ENCODE measurements around the gene RHOC. TPM values are rescaled to one million over a fixed set of nuclear protein-coding genes. Genes with fewer than 3 reads are reported as not detected.

RHOC gene
- total RNA-seq, 1 donor from 2014 or later: 251 TPM

DNA sequence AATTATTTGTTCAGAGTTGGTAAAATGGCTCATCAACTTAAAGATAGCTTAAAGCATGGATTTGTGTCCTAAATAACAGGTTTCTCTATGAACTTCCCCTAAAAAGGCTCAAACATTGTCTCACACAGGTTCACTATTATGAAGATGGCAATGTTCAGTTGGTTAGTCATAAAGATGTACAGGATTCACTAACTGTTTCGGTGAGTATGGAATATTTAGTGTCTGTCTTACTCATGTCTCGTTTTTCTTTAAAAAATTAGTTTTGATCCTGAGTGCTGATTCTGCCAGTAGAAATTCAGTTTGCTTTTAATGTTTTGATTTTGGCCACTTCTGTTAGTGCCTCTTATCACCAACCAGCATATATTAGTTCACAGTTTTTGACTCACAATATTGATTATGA lies 40.0 kb downstream of the RHOC start:
- no peak for DNase-seq (ENCODE audit: extremely low spot score in 2 of 2)
- H3K4me3 ChIP-seq: no peak overlapping the region
- no peak overlapping the region for H3K27ac ChIP-seq
- H3K4me1 ChIP-seq: no peaks in the 10 kb centered on the region
- peaks cover 0 to 65% of the 10 kb centered on the region in 2 donors for H3K36me3 ChIP-seq
- intact Hi-C loops (cut with DNase I): no loop called here
- H3K9me3 ChIP-seq: no peaks in the 10 kb centered on the region
- TF ChIP-seq POLR2AphosphoS5 (IDR thresholded peaks at IDR 0.05; ENCODE audit: insufficient read depth in 1 of 2, low read depth in 1 of 2) (no peak), POLR2A (IDR thresholded peaks at IDR 0.05) (no peak)
- TF ChIP-seq, protein P1, sequence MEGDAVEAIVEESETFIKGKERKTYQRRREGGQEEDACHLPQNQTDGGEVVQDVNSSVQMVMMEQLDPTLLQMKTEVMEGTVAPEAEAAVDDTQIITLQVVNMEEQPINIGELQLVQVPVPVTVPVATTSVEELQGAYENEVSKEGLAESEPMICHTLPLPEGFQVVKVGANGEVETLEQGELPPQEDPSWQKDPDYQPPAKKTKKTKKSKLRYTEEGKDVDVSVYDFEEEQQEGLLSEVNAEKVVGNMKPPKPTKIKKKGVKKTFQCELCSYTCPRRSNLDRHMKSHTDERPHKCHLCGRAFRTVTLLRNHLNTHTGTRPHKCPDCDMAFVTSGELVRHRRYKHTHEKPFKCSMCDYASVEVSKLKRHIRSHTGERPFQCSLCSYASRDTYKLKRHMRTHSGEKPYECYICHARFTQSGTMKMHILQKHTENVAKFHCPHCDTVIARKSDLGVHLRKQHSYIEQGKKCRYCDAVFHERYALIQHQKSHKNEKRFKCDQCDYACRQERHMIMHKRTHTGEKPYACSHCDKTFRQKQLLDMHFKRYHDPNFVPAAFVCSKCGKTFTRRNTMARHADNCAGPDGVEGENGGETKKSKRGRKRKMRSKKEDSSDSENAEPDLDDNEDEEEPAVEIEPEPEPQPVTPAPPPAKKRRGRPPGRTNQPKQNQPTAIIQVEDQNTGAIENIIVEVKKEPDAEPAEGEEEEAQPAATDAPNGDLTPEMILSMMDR (IDR thresholded peaks at IDR 0.05): no peak
- no peaks in the 10 kb centered on the region for H3K27me3 ChIP-seq

DNA sequence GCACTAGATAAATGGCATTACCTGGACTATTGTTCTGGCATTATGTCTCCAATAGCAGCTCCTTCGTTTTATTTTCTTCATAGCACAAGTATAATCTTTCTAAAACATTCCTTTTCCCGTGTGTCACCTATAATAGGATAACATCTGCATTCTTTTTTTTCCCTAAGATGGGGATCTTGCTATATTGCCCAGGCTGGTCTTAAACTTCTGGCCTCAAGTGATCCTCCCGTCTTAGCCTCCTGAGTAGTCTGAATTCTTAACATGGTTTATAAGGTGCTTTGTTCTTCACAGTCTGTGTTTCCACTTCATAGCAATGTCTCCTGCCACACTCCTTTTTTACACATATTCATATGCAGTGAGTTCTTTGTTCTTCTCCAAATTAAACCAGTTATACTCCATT lies 41.1 kb downstream of the RHOC start:
- TF ChIP-seq POLR2AphosphoS5 (IDR thresholded peaks at IDR 0.05; ENCODE audit: insufficient read depth in 1 of 2, low read depth in 1 of 2) (no peak), POLR2A (IDR thresholded peaks at IDR 0.05) (no peak)
- TF ChIP-seq, protein P1 (IDR thresholded peaks at IDR 0.05): no peak
- H3K36me3 ChIP-seq: peaks cover 0 to 76% of the 10 kb centered on the region in 2 donors
- intact Hi-C loops (cut with DNase I): no loop called here
- H3K4me1 ChIP-seq: no peaks in the 10 kb centered on the region
- H3K27me3 ChIP-seq: no peaks in the 10 kb centered on the region
- DNase-seq (ENCODE audit: extremely low spot score in 2 of 2): no peak
- no peak overlapping the region for H3K27ac ChIP-seq
- no peaks in the 10 kb centered on the region for H3K9me3 ChIP-seq
- H3K4me3 ChIP-seq: no peak overlapping the region

DNA sequence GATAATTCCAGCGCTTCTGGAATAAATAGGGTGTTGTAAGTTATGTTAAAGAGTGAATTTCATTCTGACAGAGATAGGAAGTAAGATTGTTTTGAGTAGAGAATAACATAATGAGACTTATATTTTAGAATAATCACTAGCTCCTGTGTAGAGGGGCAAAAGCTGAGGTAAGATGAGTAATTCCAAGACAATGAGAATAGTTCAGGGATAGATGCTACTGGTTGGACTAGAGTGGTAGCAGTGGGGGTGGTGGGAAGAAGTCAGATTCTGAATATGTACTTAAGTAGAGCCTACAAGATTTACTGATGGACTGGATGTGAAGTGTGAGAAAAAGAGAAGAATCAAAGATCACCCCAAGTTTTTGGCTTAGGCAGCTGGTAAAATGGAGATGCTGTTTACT lies 55.7 kb downstream of the RHOC start:
- TF ChIP-seq, protein P1 (IDR thresholded peaks at IDR 0.05): no peak
- TF ChIP-seq POLR2A (IDR thresholded peaks at IDR 0.05): no peak
- TF ChIP-seq POLR2AphosphoS5 (IDR thresholded peaks at IDR 0.05; ENCODE audit: insufficient read depth in 1 of 2, low read depth in 1 of 2): no peak
- Histone ChIP-seq H3K4me3 (no peak overlapping the region), H3K27ac (no peak overlapping the region), H3K36me3 (peaks cover 0 to 58% of the 10 kb centered on the region in 2 donors), H3K9me3 (no peaks in the 10 kb centered on the region), H3K27me3 (no peaks in the 10 kb centered on the region), H3K4me1 (no peaks in the 10 kb centered on the region)
- no peak for DNase-seq (ENCODE audit: extremely low spot score in 2 of 2)
- intact Hi-C loops (cut with DNase I): no loop called here

Other genes with a start within 250 kb of the RHOC start
- gene WNT2B, start 198.2 kb downstream of the RHOC start, total RNA-seq: 16.0 TPM
- 16.7 TPM for gene ST7L, start 88.0 kb downstream of the RHOC start, total RNA-seq
- 126 TPM for gene CAPZA1, start 87.3 kb downstream of the RHOC start, total RNA-seq
- 53.0 TPM for gene MOV10, start 32.5 kb downstream of the RHOC start, total RNA-seq
- gene PPM1J, start 8.2 kb upstream of the RHOC start, total RNA-seq: 7.9 TPM
- 12.8 TPM for gene SLC16A1, start 249.1 kb upstream of the RHOC start, total RNA-seq